NT2/D1 (cell line): Measurements from ENCODE around the gene ADAM19.

Source experiments
- SUZ12 ChIP-seq: IDR thresholded peaks from 2 replicates; pipeline ENCODE4 v1.6.1; 2011; ENCODE audit not compliant: insufficient read length, insufficient read depth; ENCODE audit errors: extremely low read depth
- YY1 ChIP-seq: IDR thresholded peaks from 2 replicates; pipeline ENCODE4 v1.6.1; 2011; ENCODE audit not compliant: insufficient read length, insufficient read depth

GRCh38 chr5:157610990-157611389 lies 35.4 kb upstream of the ADAM19 start:
- TF ChIP-seq YY1 (no peak), SUZ12 (no peak)
